ENCODE results near the gene FEV.
"Not testable (repeated sequence)": the region's sequence is repeated elsewhere in the genome, so short reads cannot be mapped to it uniquely, and the experiment has no call there.

The FEV gene

DNA sequence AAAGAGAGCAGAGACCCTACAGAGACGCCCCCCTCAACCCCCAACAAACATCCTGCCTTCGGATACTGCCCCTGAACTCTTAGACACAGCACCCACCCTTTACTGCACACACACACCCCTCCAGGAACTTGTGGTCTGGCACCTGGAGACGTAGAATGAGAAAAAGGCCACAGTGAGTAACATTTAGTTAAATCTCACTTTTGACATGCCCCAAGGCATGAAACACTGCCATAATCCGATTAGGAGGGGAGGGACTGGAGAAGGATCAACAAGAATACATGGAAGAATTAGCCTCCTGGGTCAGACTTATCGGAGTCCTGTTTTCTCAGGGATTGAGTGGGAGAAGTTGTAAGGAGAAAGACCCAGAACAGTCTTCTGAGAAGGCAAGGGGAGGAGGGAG, 21.4 kb downstream of the FEV start:
- DNase-seq = no peak

DNA sequence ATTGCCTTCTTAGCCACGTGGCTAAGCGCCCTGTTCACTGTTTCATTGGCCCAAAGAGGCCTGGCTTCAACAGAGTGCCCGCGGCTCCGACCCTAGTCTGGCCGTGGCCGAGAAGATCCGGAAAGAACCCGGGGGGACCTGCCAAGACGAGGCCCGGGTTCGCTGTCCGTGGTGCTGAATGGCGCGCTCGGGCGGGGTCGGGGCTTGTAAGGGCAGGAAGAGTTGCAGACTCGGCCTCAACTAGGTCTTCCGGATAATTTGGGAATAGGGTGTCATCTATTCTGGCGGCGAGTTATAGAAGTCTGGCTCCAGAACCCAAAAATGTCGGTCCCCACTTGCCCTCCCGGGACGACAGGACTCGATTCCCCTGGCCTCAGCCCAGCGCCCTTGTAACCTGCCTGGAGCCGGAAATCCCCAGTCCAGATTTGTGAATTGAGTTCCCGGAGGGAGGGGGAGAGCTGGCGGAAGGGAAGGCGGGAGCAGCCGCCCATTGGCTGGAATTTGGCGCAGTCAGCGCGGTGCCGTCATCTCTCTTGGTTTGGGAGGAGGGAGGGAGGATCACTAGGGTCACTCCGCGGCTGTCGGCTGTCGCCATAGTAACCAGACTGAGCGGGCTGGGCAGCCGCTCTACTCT, 22.0 kb downstream of the FEV start:
- DNase-seq = peak; percentile 59

DNA sequence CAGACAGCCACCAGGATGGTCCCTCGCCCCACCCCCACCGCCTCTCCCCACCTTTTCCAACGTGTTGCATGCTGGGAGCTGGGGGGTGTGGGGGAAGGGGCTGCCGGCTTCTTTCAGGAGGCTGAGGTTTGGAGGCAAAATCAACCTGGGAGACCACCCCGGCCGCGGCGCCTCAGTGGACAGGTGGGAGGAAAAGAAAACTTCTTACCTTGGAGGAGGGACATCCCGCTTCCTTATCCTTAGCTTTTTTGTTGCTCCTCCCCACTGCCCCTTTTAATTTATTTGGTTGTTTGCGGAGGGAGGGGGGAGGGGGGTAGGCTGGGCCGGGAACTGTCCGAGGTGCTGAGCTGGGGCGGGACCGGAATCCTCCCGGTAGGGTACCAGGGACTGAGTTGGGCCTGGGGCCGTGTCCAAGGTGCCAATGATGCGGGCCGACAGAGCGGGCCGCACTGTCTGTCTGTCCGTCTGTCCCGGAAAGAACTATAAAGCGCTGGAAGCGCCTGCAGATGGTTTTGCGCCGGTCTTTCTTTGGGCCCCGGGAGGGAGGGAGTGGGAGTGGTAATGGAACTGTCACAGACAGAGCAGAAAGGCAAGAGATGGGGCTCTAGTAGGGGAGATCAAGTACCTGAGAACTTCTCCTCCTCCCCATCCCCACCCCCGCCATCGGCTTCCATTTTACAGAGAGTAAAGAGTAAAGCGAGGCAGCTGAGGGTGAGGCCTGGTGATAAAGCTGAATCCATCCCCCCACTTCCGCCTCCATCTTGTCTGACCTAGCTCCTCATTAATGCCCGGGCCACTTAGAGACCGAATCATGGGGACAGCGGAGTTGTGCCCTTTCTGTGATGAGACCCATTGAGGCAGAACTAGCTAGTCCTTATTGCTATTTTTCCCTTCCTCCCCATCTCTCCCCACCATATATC, 23.1 kb downstream of the FEV start:
- DNase-seq = no peak

DNA sequence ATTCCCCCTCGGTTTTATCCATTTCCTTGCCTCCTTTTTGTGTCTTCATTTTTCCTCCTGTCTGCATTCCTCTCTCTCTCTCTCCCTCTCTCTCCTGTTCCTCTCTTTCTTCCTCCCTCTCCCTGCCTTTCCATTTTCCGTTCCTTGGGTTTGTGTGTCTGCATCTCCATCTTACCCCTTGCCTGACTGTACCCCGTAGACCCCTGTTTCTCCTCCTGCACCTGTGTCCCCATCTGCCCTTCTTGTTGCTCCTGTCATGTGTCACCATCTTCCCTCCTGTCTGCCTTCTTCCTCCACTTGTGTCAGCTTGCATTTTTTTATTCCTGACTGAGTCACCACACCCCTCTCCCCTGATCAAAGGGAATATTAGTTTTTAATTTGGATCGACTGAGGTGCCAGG, 23.8 kb downstream of the FEV start:
- no peak for DNase-seq

DNA sequence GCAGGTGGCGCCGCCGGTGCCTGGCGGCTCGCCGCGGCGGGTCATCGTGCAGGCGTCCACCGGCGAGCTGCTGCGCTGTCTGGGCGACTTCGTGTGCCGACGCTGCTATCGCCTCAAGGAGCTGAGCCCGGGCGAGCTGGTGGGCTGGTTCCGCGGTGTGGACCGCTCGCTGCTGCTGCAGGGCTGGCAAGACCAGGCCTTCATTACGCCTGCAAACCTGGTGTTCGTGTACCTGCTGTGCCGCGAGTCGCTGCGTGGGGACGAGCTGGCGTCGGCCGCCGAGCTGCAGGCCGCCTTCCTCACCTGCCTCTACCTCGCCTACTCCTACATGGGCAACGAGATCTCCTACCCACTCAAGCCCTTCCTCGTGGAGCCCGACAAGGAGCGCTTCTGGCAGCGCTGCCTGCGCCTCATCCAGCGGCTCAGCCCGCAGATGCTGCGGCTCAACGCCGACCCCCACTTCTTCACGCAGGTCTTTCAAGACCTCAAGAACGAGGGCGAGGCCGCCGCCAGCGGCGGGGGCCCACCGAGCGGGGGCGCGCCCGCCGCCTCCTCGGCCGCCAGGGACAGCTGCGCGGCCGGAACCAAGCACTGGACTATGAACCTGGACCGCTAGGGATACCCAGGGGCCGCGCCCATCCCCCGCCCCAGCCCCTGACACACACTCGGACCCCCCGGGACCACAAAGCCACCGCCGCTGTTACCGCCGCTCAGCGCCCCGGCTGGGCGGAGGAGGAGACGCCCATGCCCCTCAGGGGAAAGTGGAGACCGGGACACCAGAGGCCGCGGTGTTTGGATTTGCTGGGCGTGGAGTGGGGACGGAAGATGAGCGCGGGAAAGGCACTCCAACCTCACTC, 24.4 kb downstream of the FEV start:
- DNase-seq = no peak

DNA sequence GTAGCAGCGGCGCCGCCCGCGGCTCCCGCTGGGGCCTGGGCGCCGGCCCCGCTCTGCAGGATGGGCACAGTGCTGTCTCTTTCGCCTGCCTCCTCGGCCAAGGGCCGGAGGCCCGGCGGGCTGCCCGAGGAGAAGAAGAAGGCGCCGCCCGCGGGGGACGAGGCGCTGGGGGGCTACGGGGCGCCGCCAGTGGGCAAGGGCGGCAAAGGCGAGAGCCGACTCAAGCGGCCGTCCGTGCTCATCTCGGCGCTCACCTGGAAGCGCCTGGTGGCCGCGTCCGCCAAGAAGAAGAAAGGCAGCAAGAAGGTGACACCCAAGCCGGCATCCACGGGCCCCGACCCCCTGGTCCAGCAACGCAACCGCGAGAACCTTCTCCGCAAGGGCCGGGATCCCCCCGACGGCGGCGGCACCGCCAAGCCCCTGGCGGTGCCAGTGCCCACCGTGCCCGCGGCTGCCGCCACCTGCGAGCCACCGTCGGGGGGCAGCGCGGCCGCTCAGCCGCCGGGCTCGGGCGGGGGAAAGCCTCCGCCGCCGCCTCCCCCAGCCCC, 25.1 kb downstream of the FEV start:
- no peak for DNase-seq

DNA sequence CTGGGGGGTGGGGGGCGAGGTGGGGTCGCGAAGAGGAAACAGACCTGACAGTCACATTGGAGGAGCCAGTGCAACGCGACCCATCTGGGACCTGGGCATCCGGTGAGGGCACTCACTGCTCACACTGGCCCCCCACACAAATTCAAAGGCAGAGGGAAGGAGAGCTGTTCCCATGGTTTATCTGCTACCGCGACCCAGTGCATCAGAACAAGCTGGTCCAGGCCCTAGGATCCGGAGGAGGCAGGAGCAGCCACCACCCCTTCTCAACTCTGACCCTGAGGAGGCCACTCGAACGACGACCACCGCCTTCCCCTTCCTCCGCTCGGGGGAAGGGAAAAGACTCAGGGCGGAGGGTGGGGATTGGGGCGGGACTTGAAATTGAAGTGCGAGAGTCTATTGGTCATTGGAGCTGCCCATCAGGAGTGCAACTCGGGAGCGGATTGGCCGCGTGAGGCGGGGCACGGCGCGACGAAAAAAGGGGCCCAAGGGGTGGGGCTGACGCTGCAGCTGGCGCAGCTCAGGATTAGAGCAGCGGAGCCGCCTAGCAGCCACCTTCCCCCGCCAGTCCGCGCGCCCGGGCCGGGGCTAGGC, 25.7 kb downstream of the FEV start, which contains the start of gene CDK5R2:
Gene CDK5R2, plus strand, starts transcription at position 526 of the 591 bp plus-strand sequence. CDS start 155 bp downstream, outside the sequence.
- peak; percentile 46 for DNase-seq

DNA sequence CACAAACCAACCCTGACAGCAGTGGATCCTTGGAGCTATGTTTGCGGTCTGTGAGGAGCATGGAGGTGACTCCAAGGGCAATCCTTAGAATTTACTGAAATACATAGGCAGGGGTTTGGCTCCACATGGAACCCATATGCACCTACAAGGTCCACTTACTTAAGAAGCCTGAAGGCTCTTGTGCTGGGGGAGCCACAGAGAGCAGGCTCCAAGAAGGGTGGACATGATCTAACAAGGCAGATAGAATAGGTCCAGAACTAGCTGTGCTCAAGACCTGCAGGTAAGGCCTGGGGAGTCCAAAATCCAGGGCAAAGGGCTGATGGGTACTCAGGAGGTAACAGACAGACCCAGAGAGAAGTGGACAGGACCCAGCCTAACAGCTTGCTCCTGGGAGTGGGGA, 26.7 kb downstream of the FEV start:
- DNase-seq = no peak

DNA sequence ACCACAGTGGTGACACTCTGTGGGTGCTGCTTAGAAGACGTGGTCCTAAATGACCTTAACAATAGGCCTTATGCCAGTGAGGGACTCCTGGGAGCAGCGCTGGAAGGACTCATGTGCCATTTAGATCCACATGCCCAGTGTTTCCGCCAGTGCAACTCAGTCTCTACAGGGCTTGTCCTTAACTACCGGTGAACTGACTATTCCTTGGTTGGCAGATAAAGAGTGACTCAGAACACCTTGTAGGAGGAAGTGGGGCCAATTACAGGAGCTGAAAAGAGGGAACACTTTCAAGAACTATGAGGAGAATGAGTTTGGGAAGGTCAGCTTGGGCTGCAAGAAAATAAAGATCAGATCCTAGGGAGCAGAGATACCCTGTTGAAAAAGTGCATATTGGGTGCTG, 27.3 kb downstream of the FEV start:
- no peak for DNase-seq

DNA sequence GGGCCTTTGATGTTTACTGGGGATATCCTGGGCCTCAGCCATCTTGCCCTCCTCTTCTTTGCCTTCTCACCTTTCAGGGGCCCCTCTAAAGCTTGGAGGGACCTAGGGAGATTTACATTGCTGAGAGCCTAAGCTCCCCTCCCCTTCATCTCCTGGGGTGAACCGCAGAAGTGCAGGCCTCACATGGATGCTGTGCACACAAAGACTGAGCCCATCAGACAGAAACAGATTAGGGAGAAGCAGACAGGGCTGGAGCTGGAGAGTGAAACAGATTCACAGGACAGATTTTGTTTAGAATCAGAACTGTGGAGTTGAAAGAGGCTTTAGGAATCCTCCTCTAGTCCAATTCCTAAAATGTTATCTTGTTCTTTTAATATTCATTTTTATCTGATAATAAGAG, 28.9 kb downstream of the FEV start:
- no peak for DNase-seq

DNA sequence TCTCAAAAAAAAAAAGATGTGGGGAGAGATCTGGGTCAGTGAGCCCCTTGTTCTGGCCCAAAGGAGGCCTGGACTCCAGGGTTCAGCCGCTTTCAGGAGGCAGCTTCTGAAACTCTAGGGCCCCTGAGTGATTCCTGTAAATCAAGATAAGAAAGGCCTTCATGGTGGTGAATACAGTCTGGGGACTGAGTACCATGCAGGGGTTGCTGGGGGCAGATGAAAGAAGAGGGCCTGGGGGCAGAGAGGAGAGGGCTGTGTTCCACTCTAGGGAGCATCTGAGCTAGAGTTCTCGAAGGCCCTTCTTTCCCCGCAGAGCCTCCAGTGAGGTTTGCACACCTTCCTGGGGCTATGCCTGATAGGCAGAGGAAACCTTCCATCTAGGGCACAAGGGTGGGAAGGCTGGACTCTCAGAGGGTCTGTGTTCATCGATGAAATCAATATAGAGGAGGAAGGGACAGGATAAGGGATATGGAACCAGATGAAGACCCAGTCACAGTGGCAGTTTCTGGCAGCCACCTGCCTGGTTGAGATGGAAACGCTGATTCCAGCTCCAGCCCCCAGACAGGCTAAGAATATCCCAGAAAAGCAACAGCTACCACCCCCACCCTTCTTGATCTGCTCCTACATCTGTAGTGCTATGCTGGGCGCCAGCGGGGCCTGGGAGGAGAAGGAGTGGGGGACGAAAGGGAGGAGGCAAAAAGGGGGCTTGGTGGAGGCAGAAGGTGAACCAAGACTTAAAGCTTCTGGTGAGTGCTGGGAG, 30.3 kb downstream of the FEV start:
- DNase-seq = no peak

DNA sequence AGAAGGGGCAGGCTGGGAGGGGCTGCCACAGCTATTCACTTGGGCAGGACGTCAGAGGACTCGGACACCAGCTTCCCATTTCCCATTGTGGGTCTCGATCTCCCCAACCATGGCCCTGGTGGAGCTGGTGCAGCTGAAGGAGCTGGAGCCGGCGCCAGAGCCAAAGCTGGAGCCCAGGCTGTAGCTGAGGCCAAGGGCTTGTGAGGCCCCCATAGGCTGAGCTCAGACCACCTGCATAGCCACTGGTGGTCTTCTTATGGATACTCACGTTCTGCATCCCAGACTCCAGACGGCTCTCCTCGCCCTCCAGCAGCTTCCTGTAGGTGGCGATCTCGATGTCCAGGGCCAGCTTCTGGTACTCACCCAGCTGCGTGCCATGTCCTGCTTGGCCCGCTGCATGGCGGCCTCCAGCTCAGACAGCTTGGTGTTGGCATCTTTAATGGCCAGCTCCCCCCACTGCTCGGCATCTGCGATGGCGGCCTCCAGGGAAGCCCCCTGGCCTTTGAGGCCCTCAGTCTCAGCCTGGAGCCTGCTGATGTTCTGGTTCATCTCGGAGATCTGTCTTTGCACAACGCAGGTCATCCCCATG, 31.5 kb downstream of the FEV start:
- no peak for DNase-seq

DNA sequence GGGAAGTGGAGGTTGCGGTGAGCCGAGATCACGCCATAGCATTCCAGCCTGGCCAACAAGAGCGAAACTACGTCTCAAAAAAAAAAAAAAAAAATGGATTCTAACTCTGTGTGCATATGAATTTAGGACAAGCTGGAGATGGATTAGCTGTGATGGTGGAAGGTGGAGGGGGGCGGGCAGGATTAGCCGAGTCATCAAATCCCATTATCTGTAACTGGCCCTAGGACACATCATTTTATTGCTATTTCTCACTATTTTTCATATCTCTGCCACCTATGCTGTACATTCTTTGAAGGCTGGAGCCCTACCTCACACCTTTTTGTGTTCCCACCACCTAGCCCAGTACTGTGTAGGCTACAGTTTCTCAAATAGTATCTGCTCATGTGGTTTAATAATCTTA, 32.8 kb downstream of the FEV start:
- no peak for DNase-seq

DNA sequence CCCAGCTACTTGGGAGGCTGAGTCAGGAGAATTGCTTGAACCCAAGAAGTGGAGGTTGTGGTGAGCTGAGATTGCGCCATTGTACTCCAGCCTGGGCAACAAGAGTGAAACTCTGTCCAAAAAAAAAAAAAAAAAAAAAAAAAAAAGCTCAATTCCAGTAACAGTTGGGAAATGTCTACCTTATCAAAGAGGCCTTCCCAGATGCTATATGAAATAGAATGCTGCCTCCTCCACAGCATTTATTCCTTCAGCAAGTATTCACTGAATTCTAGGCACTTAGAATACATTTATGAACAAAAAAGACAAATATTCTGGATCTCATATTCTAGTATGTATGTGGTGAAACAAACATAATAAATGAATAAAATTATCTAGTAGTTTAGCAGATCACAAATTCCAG, 38.4 kb downstream of the FEV start:
- no peak for DNase-seq

DNA sequence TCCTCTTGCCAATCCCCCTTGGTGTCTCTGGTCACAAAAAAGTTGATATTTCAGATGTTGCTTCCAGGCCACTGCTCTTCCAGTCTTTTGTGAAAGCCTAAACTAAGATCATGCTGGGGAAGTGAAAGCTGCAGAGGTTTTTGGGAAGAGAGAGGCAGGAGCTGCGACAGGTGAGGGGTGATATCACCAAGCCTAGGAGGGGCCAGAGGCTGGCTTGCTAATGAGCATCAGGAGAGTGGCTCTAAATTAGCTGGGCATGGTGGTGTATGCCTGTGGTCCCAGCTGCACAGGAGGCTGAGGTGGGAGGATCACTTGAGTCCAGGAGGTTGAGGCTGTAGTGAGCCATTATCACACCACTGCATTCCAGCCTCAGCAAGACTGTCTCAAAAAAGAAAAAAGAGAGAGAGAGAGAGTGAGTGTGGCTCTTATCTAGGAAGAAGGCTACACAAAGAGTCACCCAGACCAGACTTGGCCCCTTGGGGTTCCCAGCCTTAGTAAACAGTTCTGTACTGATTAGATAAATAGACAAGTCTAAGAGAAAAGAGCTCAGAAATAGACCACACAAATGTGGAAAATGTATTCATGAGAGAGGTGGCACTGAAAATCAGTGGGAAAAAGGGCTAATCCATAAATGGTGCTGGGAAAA, 40.1 kb downstream of the FEV start:
- no peak for DNase-seq

DNA sequence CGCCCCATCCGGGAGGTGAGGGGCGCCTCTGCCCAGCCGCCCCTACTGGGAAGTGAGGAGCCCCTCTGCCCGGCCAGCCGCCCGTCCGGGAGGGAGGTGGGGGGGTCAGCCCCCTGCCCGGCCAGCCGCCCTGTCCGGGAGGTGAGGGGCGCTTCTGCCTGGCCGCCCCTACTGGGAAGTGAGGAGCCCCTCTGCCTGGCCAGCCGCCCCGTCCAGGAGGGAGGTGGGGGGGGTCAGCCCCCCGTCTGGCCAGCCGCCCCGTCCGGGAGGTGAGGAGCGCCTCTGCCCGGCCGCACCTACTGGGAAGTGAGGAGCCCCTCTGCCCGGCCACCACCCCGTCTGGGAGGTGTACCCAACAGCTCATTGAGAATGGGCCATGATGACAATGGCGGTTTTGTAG, 53.2 kb downstream of the FEV start:
- DNase-seq = not testable (repeated sequence)
